ENCODE data around the gene ABTB2.
A peak's percentile ranks its signal among the peaks of the same experiment; 100 is the strongest.
"Not testable (repeated sequence)": the region's sequence is repeated elsewhere in the genome, so short reads cannot be mapped to it uniquely, and the experiment has no call there.

ABTB2 gene

GRCh38 chr11:34234086-34234740 lies 123.6 kb downstream of the ABTB2 start:
- DNase-seq, result peak; percentile 91

DNA sequence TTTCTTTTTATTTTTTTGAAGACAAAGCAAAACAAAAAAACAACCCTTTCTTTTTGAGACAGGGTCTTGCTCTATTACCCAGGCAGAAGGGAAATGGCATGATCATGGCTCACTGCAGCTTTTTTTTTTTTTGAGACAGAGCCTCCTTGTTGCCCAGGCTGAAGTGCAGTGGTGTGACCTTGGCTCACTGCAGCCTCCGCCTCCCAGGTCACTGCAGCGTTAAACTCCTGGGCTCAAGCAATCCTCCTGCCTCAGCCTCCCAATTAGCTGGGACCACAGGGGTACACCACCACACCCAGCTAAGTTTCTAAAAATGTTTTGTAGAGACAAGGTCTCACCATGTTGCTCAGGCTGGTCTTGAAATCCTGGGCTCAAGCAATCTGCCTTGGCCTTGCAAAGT lies 124.6 kb downstream of the ABTB2 start:
- no peak for DNase-seq

GRCh38 chr11:34232807-34233206 lies 125.0 kb downstream of the ABTB2 start:
- DNase-seq, result no peak

- no peak for DNase-seq
Measured at GRCh38 chr11:34226210-34226609, 131.6 kb downstream of the ABTB2 start.

DNA sequence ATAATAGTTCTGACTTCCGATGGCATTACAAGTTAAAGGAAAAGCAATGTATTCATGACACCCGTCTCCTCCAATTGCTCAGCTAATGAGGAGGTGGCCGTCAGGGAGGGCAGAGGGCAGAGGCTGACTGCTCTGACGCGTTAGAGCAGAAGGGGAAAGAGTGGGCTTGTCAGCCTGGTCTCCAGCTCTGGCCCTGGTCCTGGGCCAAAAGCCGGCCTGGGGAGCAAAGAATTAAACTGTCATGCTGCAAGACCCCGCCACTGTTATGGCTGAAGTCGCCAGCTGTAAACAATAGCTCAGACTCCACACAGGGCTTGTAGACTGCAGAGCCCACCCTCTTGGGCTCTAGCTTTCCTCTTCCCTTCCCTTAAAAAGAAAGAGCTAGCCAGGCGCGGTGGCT lies 132.7 kb downstream of the ABTB2 start:
- DNase-seq, result no peak

- no peak for DNase-seq
Measured at GRCh38 chr11:34224434-34224966, 133.3 kb downstream of the ABTB2 start.

DNA sequence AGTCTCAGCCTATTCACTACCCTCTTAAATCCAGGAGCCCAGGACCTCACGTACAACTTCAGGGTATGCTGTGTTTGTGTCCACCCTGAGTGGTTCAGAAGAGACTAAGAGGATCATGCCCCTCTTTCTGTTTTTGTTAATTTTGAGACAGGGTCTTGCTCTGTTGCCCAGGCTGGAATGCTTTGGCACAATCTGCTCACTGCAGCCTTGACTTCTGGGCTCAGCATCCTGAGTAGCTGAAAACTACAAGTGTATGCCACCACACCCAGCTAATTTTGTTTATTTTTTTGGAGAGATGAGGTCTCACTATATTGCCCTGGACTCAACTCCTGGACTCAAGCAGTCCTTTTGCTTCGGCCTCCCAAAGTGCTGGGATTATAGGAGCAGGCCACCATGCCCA lies 133.9 kb downstream of the ABTB2 start:
- DNase-seq, result no peak

DNA sequence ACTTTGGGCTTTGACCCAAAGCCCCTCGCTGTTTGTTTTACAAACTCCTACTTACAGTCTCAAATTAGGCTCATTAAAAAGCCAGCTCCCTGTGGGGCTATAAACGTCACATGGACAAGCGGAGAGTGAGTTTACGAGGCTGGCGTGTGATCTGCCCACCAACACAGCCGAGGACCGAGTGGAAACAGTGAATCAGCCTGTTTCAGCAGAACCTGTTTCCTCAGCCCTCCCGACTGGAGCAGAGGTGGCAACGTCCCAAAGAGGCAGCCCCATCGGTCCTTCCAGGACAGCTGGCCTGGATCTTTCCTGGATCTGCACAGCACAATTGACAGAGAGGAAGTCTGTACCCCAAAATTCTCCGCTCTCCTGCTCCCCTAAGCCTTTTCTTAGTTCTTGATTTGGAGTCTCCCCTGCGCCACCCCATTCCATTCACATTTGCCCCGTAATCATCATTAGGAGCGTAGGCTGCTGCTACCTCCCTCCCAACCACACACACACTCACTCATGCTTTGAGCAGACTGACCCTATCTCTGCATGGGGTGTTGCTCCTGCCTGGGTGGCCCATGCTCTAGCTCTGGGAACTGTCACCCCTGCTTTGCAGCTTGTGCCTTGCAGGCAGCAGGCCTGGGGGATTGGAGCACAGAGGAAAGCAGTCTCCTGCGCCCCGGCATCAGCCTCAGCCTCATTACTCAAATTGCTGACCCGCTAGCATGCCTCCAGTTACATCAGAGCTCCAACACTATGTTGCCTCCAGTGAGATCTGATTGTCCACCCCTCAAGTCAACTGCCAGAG lies 134.6 kb downstream of the ABTB2 start:
- no peak for DNase-seq

DNA sequence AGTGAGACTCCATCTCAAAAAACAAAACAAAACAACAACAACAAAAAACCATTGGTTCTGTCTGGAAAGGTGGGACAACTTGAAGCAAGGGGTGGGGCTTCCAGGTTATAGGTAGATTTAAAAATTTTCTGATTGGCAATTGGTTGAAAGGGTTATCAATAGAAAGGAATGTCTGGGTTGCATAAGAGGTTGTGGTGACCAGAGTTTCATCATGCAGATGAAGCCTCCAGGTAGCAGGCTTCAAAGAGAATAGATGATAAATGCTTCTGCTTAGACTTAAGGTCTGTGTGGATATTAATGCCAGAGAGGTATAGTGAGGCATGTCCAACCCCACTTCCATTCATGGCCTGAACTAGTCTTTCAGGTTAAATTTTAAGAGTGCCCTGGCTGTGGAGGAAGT lies 135.8 kb downstream of the ABTB2 start:
- DNase-seq, result no peak

- no peak for DNase-seq
Measured at GRCh38 chr11:34219941-34220370, 137.9 kb downstream of the ABTB2 start.

- DNase-seq, result no peak
Measured at GRCh38 chr11:34219279-34219678, 138.5 kb downstream of the ABTB2 start.

DNA sequence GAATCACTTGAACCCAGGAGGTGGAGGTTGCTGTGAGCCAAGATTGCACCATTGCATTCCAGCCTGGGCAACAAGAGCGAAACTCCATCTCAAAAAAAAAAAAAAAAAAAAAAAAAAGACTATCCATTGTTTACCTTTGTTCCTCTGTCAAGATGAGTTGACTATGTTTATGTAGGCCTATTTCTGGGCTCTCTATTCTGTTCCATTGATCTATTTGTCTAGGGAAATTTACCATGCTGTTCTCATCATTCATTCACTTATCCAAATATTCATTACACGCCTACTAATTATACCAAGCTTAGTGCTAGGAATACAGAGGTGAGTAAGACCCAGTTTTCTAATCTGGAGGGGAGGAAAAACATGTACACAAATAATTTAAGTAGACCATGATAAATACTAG lies 139.1 kb downstream of the ABTB2 start:
- not testable (repeated sequence) for DNase-seq

GRCh38 chr11:34218067-34218466 lies 139.7 kb downstream of the ABTB2 start:
- no peak for DNase-seq

- DNase-seq, result no peak
Measured at GRCh38 chr11:34216706-34217105, 141.1 kb downstream of the ABTB2 start.

GRCh38 chr11:34215806-34216453 lies 141.9 kb downstream of the ABTB2 start:
- no peak for DNase-seq

DNA sequence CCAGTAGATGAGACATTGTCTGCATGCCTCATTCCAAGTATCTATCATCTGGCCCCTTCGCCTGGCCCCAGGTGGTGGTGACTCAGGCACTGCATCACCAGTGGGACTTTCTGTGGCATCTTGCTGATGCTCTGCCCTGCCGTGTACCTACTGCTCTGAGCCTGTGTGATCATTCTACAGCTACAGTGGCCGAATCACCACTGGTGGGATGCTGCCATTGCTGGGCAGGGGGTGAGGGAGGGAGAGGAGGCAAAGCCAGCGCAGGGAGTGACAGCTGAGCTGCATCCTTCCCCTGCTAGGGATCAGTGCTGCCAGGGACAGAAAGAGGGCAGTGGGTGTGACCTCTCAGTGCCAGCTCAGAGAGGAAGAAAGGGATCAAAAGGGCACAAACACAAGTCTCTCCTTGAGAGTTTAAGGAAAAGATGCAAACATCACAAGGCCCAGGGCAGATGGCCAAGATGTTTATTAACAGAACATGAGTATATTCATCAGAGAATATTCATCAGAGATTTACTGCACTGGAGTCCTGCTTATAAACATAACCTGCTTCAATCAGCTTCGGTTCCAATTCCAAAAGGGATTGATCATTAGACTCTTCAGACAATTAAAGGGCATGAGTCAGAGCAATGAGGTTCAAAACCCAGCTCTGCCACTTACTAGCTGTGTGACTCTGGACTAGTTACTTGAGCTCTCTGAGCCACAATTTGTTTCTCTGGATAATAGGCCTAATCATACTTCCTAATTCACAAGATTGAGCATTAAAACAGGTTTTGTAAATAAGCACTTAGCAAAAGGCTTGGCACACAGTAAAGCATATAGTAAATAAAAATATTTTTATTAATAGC lies 142.6 kb downstream of the ABTB2 start:
- peak; percentile 56 for DNase-seq

- DNase-seq, result no peak
Measured at GRCh38 chr11:34213366-34213765, 144.4 kb downstream of the ABTB2 start.

DNA sequence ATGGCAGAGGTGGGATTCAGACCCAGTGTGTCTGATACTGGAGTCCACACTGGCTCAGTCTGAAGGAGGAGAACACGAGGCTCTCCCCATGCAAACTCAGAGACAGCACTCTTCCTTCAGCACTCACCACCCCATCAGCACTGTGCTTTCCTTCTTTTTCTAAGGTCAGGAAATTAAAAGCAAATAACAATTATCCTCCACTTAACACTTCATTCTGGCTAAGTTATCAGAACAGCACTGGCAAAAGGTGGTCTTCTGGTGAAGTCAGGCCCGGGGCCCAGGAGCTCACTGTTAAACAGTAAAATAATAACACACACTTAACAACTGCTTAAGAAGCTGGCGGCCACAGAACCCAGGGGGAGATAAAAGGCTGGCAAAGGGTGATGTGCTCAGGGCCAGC lies 145.2 kb downstream of the ABTB2 start:
- DNase-seq, result no peak

GRCh38 chr11:34209809-34210208 lies 148.0 kb downstream of the ABTB2 start:
- DNase-seq, result no peak

DNA sequence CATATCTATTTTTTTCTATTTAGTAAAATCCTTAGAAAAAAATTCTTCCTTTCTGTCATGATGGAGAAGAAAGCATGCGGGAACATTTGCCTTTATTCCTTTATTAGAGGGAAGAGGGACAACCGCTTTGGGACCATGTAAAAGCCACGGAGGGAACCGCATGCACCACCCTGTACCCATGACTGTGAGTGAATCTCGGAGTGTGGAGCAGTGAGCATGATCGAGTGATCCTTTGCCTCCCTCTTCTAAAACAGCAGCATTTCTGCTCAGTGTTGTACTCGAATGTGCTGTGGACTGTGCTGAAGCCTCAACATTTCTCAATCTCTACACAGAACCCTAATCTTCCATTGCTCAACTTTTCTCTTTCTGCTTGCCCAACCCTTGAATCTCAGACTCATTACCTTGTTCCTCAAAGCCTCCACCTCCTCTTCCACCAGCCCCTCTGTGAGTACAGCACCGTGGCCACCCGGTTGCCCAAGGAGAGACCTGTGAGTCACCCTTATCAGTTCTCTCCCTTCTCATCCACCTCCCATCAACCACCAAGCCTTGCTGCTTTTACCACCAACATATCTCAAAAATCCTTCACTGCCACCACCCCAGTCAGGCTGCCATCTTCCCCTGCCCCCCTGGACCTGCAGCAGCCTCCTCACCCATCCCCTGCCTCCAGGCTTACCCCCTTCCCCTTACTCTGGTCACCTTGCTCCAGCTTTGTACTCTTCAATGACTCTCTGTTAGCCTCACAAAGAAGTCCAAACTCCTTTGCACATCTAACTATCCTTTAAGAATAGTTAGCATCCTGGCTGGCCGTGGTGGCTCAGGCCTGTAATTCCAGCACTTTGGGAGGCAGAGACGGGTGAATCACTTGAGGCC lies 149.3 kb downstream of the ABTB2 start:
- peak; percentile 98 for DNase-seq

- no peak for DNase-seq
Measured at GRCh38 chr11:34207487-34208180, 150.2 kb downstream of the ABTB2 start.

Data from NCI-H226 (cell line).